NCI-H446 treated with DMSO at 0.1 percent for 48 hours (cell line): ENCODE measurements around the gene FBLN7.
"Not testable (repeated sequence)": the region's sequence is repeated elsewhere in the genome, so short reads cannot be mapped to it uniquely, and the experiment has no call there.

Experiments used
- DNase-seq: peaks from one replicate; lab custom pipeline; 2025; lab: John Stamatoyannopoulos, UW

FBLN7 gene

DNA sequence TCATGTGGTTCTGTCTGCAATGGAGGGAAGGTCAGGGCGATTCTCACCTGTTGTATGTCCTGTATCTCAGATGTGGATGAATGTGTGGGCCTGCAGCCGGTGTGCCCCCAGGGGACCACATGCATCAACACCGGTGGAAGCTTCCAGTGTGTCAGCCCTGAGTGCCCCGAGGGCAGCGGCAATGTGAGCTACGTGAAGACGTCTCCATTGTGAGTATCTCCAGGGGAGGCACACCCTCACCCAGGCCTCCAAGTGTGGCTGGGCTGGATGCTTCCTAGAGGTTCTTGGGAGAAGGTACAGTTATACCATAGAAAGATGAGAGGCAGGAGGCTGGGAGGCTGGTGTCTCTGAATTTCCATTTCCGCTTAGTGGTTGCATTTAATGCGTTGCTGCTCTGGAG lies 46.9 kb downstream of the FBLN7 start:
- no peak for DNase-seq

DNA sequence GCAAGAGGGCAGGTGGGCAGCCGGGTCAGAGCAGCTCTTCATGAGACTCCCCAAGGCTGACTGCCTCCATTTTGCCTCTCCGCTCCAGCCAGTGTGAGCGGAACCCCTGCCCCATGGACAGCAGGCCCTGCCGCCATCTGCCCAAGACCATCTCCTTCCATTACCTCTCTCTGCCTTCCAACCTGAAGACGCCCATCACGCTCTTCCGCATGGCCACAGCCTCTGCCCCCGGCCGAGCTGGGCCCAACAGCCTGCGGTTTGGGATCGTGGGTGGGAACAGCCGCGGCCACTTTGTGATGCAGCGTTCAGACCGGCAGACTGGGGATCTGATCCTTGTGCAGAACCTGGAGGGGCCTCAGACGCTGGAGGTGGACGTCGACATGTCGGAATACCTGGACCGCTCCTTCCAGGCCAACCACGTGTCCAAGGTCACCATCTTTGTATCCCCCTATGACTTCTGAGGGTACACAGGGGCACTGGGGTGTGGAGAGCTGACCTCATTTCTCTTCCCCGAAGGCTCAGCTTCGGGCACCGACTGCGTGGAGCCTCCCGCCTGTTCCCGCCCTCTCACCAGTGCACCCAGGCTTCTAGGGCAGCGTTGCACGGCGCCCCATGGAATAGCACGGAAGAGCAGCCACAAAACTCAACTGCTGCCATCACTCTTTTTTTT lies 49.0 kb downstream of the FBLN7 start:
- DNase-seq, result no peak

DNA sequence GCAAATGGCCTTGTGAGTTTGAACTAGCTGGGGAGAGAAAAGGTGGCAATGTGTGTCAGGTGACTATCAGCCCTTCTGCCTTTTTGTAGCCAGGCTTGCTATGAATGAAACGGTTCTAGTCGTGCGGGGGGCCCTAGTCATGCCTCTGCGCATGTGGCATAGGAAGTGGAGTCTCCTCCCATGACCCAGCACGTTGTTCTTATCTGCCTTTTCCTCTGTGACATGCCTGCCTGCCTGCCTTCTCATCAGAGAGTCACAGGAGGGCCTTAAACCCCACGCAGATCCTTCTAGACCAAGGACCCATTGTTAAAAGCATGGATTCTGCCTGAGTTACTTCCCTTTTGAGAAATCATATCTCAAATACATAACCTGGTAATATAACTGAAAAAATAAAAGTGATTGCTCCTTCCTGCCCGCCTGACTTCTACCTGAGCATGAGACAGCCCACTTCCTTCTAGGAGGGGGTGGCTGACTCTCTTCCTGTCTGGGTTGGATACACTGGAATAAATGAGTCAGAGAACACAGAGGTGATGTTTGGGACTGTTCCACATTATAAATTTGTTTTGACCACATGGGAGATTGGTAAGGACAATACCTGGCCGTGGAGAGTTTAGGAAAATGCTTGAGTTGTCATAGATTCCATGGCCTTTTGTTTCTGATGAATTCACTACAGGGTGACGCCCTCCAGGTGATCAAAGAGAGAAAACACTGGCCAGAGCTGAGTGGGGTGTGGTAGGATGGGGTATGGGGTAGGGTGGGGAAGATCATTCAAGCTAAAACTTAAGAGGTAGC lies 49.8 kb downstream of the FBLN7 start:
- no peak for DNase-seq

GRCh38 chr2:112189001-112189556 lies 50.9 kb downstream of the FBLN7 start:
- DNase-seq, result no peak

DNA sequence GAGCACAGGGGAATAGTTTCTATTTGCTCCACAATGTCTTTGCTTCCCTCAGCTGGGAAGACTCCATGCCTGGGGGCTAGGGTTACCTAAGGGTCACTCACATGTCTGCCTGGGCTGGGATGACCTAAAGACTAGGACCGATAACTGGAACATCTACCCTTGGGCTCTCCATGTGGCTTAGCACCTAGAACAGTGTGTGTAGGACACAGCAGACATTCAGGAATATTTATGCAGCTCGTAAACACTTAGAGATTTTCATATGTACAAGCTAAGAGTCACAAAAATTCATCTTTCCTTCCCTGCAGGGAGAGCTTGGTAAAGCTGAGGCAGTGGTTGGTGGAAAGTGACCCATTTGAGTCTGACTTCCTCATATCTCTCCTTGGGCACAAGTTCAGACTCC lies 55.8 kb downstream of the FBLN7 start:
- DNase-seq, result no peak

DNA sequence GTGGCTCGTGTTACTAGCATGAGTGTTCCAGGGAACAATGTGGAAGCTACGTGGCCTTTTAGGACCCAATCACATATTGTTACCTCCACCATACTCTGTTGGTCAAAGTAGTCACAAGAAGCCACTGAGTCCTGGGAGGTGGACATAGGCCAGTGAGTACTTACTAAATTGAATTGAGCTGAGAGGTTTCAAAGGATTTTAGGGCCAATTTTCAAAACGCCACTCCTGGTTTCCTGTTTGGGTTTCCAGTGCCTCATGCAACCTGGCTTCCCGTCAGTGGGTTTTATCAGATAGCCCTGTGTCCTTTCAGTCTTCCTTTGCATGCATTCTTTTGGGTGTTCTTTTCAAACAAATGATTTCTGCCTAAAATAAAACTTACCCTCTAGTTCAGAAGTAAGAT lies 56.3 kb downstream of the FBLN7 start:
- no peak for DNase-seq

DNA sequence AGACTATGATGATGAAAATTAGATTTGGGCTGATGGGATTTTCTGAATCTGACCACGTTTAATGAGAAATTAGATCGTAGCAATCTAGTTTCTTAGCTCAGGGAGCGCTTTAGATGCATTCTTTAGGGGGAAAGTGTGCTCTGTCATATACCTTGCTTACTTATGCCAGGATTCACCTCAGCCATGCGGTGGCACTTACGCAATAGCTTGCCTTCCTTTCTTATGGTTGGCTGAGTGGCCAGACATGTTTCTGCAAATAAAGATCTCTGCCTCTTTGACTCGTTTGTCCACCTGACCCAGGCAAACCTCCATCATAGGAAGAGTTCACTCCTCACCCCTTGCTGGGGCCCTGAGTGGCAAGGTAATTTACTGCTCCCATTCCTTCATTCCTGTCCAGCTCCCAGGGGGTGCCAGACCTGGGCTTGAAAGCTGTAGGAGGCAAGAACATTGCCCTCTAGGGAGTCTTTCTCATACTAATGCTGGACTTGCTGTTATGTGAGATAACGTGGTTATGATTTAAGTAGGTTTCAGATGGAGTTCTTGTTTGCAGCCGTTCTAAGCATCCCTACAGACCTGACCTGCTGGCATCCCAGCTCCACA lies 57.1 kb downstream of the FBLN7 start:
- no peak for DNase-seq

GRCh38 chr2:112195950-112196349 lies 57.8 kb downstream of the FBLN7 start:
- no peak for DNase-seq

- no peak for DNase-seq
Measured at GRCh38 chr2:112197868-112198267, 59.7 kb downstream of the FBLN7 start.

- no peak for DNase-seq
Measured at GRCh38 chr2:112198780-112199179, 60.6 kb downstream of the FBLN7 start.

DNA sequence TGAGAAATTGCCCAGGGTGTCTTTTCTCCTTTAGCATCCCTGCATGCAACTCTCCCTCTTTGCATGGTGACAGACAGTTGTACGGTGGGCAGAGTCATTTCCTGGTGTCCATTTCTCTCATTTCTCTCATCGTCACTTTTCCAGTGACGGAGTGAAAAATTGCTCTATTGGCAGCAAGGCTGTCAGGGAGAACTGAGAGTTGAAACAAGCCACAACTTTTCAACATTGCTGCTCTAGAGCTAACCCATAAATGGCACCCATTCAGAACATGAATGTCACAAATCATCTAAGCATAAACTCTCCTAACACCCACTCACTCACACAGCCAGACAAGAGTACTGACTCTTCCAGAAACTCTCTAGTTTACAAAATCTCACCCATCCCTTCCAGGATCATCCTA lies 61.0 kb downstream of the FBLN7 start:
- DNase-seq, result no peak

DNA sequence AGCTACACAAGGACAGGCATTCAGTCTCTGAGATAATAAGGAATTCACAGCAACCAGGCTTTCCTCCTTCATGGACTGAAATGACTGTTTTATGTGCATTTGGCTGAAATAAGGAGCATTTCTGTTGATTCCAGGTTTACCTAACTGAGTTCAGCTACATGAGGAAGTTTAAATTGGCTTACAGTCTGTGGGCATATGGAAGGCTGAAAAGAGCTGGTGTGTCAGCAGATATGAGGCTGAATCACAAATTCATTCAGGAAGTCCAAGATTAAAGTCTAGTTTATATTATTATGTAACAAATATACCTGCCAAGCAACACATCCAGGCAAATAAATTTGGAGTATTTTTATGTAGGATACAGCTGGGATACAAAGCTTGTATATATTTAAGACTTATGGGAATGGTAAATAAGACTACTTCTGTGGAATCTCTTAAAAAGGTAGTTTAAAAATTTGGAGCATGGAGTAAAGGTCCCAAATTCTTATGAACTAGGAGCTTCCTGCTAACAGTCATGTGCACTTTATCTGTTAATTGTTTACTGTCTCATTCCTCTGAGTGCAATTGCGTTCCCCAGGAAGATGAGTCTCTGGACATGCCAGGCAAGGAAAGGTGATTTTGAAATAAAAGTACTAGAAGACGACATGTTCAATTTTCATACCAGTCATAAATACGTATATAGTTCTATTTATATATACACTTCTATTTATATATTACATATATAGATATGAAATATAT lies 63.7 kb downstream of the FBLN7 start:
- DNase-seq, result no peak

DNA sequence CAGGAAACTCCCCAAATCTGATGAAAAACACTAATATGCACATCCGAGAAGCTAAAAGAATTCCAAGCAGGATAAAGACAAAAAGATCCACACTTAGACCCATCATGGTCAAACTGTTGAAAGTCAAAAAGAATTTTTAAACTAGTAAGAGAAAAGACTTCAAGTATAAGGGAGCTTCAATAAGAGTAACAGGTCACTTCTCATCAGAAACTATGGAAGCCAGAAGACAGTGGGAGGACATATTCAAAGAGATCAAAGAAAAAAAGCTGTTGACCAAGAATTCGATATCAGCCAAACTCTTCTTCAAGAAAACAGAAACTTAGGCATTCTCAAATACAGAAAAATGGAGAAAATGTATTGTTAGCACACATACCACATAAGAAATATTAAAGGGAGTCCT lies 66.2 kb downstream of the FBLN7 start:
- no peak for DNase-seq

DNA sequence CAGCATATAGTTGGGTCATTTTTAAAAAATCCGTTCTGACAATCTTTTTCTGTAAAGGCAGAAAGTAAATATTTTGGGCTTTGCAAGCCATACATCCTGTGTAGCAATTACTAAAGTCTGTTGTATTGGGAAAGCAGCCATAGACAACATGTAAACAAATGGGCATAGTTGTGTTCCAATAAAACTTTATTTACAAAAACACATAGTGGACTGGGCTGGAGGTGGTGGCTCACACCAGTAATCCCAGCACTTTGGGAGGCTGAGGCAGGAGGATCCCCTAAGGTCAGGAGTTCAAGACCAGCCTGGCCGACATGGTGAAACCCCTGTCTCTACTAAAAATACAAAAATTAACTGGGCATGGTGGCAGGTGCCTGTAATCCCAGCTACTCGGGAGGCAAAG lies 69.7 kb downstream of the FBLN7 start:
- DNase-seq, result not testable (repeated sequence)

DNA sequence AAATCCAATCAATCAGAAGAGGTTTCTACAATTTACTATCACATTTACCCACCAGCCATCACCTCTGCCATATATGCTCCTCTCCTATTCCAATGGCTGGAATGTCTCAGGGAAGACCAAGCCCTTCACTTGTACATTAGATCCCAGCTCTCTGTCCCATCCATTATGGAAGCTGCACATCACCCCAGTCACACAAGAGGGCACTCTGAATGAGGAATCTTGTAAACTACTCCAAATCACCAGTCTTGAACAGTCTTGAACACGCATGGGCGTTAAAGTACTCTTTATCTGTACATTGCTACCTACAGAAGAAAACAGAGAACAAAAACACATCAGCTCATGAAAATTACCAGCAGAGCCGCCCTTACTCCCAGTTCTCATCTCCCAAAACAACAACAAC lies 78.0 kb downstream of the FBLN7 start:
- DNase-seq, result no peak

- DNase-seq, result no peak
Measured at GRCh38 chr2:112217854-112218253, 79.7 kb downstream of the FBLN7 start.

- no peak for DNase-seq
Measured at GRCh38 chr2:112220186-112220585, 82.0 kb downstream of the FBLN7 start.

GRCh38 chr2:112220831-112221230 lies 82.6 kb downstream of the FBLN7 start:
- DNase-seq, result no peak

DNA sequence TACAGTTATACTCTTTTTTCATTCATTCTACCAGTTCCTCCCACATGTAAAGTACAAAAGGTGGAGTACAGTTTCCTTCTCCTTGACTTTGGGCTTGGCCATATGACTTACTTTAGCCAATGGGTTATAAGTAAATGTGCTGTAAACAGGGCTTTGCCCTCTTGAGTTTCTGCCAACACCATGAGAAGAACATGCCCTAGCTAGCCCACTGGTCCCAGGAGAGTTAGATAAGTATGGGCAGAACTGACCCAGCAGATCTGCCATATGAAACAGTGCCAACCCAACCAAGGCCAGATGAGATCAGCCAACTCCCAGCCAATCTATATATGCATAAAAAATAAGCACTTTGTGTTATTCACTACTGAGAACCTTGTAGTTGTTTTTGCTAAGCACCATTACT lies 91.2 kb downstream of the FBLN7 start:
- peak; percentile 98 for DNase-seq

DNA sequence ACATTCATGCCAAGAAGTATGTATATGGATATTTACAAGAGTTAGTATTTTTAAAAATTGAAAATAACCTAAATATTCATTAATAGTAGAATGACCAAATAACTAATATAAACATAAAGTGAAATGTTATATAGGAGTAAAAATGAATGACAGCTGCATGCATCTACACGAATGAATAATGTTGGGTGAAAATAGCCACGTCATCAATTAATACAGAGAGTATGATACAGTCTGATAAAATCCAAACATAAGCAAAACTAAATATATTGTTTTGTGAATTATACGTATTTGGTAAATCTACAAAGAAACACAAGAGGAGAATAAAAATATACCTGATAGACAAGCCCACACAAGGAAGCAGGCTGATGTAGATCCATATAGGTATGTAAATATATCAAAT lies 92.2 kb downstream of the FBLN7 start:
- DNase-seq, result no peak
